H9 (cell line): Measurements from ENCODE around the gene HBA1. TPM values are rescaled to one million over a fixed set of nuclear protein-coding genes. Genes with fewer than 3 reads are reported as not detected.
"Not testable (repeated sequence)": the region's sequence is repeated elsewhere in the genome, so short reads cannot be mapped to it uniquely, and the experiment has no call there.

ENCODE experiments used
- DNase-seq: peaks from one replicate; pipeline ENCODE4 v3.0.0-alpha.2; 2017
- H2AFZ ChIP-seq: one replicate; pipeline ENCODE4 v1.6.1; 2013; ENCODE audit warnings: mild to moderate bottlenecking, low read length, control low read depth, moderate library complexity
- H2AK5ac ChIP-seq: 2 replicates; pipeline ENCODE4 v1.6.1; 2013; ENCODE audit warnings: low read length, control low read depth, mixed read lengths; ENCODE audit not compliant: insufficient read length
- H2BK120ac ChIP-seq: one replicate; pipeline ENCODE4 v1.6.1; 2013; ENCODE audit warnings: low read depth, mild to moderate bottlenecking, low read length, control low read depth, inconsistent platforms; ENCODE audit not compliant: poor library complexity, severe bottlenecking
- H2BK12ac ChIP-seq: 2 replicates; pipeline ENCODE4 v1.6.1; 2013; ENCODE audit warnings: low read length, control low read depth, mixed read lengths, low read depth; ENCODE audit not compliant: insufficient read length
- H2BK15ac ChIP-seq: 2 replicates; pipeline ENCODE4 v1.6.1; 2013; ENCODE audit warnings: low read depth, low read length, control low read depth
- H2BK20ac ChIP-seq: one replicate; pipeline ENCODE4 v1.6.1; 2013; ENCODE audit warnings: low read depth, mild to moderate bottlenecking, low read length, control low read depth, inconsistent platforms; ENCODE audit not compliant: poor library complexity, severe bottlenecking
- H2BK5ac ChIP-seq: 2 replicates; pipeline ENCODE4 v1.6.1; 2013; ENCODE audit warnings: low read length, control low read depth, mixed read lengths; ENCODE audit not compliant: insufficient read length
- H3K14ac ChIP-seq: 2 replicates; pipeline ENCODE4 v1.6.1; 2013; ENCODE audit warnings: low read length, control low read depth; ENCODE audit not compliant: insufficient read depth
- H3K18ac ChIP-seq: 2 replicates; pipeline ENCODE4 v1.6.1; 2013; ENCODE audit warnings: low read depth, mild to moderate bottlenecking, mixed read lengths, low read length, control low read depth; ENCODE audit not compliant: insufficient read length
- H3K23ac ChIP-seq: 2 replicates; pipeline ENCODE4 v1.6.1; 2013; ENCODE audit warnings: low read length, control low read depth, mixed read lengths, low read depth; ENCODE audit not compliant: insufficient read length
- H3K23me2 ChIP-seq: 2 replicates; pipeline ENCODE4 v1.6.1; 2013; ENCODE audit warnings: low read depth, mild to moderate bottlenecking, mixed read lengths, low read length, control low read depth; ENCODE audit not compliant: insufficient read length, poor library complexity, severe bottlenecking
- H3K27ac ChIP-seq: 2 replicates; pipeline ENCODE4 v1.5.1; 2013; ENCODE audit warnings: low read length, control low read depth, mixed read lengths, low read depth; ENCODE audit not compliant: insufficient read length
- H3K27me3 ChIP-seq: 2 replicates; pipeline ENCODE4 v1.6.1; 2013; ENCODE audit warnings: low read length, control low read depth, inconsistent platforms; ENCODE audit not compliant: insufficient read depth
- H3K4ac ChIP-seq: 2 replicates; pipeline ENCODE4 v1.6.1; 2013; ENCODE audit warnings: low read depth, mild to moderate bottlenecking, control low read depth, inconsistent platforms, low read length, moderate library complexity
- H3K4me1 ChIP-seq: 2 replicates; pipeline ENCODE4 v1.6.1; 2013; ENCODE audit warnings: low read length, control low read depth, inconsistent platforms; ENCODE audit not compliant: insufficient read depth
- H3K4me2 ChIP-seq: 2 replicates; pipeline ENCODE4 v1.6.1; 2013; ENCODE audit warnings: low read length, control low read depth, mixed read lengths; ENCODE audit not compliant: insufficient read length, insufficient read depth
- H3K56ac ChIP-seq: 2 replicates; pipeline ENCODE4 v1.6.1; 2013; ENCODE audit warnings: low read depth, mild to moderate bottlenecking, mixed read lengths, low read length, control low read depth; ENCODE audit not compliant: insufficient read length
- H3K79me1 ChIP-seq: 2 replicates; pipeline ENCODE4 v1.6.1; 2013; ENCODE audit warnings: low read depth, mild to moderate bottlenecking, moderate library complexity, low read length, control low read depth, inconsistent platforms; ENCODE audit not compliant: insufficient read depth, poor library complexity, severe bottlenecking
- H3K79me2 ChIP-seq: 2 replicates; pipeline ENCODE4 v1.6.1; 2013; ENCODE audit warnings: low read length, control low read depth, inconsistent platforms; ENCODE audit not compliant: insufficient read depth
- H3K9ac ChIP-seq: 2 replicates; pipeline ENCODE4 v1.6.1; 2013; ENCODE audit warnings: low read length, control low read depth, mixed read lengths; ENCODE audit not compliant: insufficient read length; ENCODE audit errors: extremely low read depth
- H3K9me3 ChIP-seq: one replicate; pipeline ENCODE4 v1.6.1; 2013; ENCODE audit warnings: low read depth, low read length, inconsistent platforms; ENCODE audit not compliant: control insufficient read depth
- H3T11ph ChIP-seq: one replicate; pipeline ENCODE4 v1.6.1; 2013; ENCODE audit warnings: mild to moderate bottlenecking, low read length, control low read depth, inconsistent platforms
- H4K20me1 ChIP-seq: one replicate; pipeline ENCODE4 v1.6.1; 2013; ENCODE audit not compliant: control insufficient read depth, insufficient read length, insufficient read depth
- H4K5ac ChIP-seq: 2 replicates; pipeline ENCODE4 v1.6.1; 2013; ENCODE audit warnings: low read depth, mild to moderate bottlenecking, mixed read lengths, low read length, control low read depth; ENCODE audit not compliant: insufficient read length
- H4K8ac ChIP-seq: replicated peaks from 2 replicates; pipeline ENCODE4 v1.6.1; 2013; ENCODE audit warnings: low read length, control low read depth, mixed read lengths, low read depth; ENCODE audit not compliant: insufficient read length
- H4K91ac ChIP-seq: 2 replicates; pipeline ENCODE4 v1.6.1; 2013; ENCODE audit warnings: low read depth, mild to moderate bottlenecking, moderate library complexity, mixed read lengths, low read length, control low read depth; ENCODE audit not compliant: insufficient read length
- H3K27ac Mint-ChIP-seq, 3 experiments: 2 replicates in 2 of 3; 3 replicates in 1 of 3; pipeline ENCODE4 v1.8.0; 2020 to 2021; ENCODE audit warnings: mixed read lengths in 3 of 3, mild to moderate bottlenecking in 1 of 3, moderate library complexity in 1 of 3
- H3K27me3 Mint-ChIP-seq: 2 replicates; pipeline ENCODE4 v1.8.0; 2021; ENCODE audit warnings: low read depth, mild to moderate bottlenecking, moderate library complexity, mixed read lengths
- H3K36me3 Mint-ChIP-seq, 3 experiments: 2 replicates in 2 of 3; 3 replicates in 1 of 3; pipeline ENCODE4 v1.8.0; 2020 to 2021; ENCODE audit warnings: low read depth in 3 of 3, mixed read lengths in 3 of 3; ENCODE audit not compliant: insufficient read depth in 1 of 3
- H3K4me1 Mint-ChIP-seq, 2 experiments: 2 replicates each; pipeline ENCODE4 v1.8.0; 2020; ENCODE audit warnings: mixed read lengths in 2 of 2
- H3K4me3 Mint-ChIP-seq, 2 experiments: 2 replicates in 1 of 2; 3 replicates in 1 of 2; pipeline ENCODE4 v1.8.0; 2020 to 2021; ENCODE audit warnings: mild to moderate bottlenecking in 2 of 2, mixed read lengths in 2 of 2, moderate library complexity in 1 of 2
- H3K9me3 Mint-ChIP-seq, 2 experiments: 2 replicates in 1 of 2; 3 replicates in 1 of 2; pipeline ENCODE4 v1.8.0; 2020; ENCODE audit warnings: mild to moderate bottlenecking in 2 of 2, mixed read lengths in 2 of 2, moderate library complexity in 1 of 2
- CTCF ChIP-seq: fragments of 200-600 bp; sonication (generic); conservative IDR thresholded peaks from 3 replicates; pipeline ENCODE4 v1.8.0; 2021; ENCODE audit warnings: antibody characterized with exemption, mild to moderate bottlenecking
- WGBS: extraction: QIAGEN DNeasy Blood & Tissue Kit; methylation state at CpG from one replicate; pipeline ENCODE4 v1.1.7; 2013; ENCODE audit warnings: missing lambda C conversion rate, low lambda C conversion rate, mixed read lengths; ENCODE audit not compliant: insufficient read length; ENCODE audit errors: extremely low coverage; 5-methylcytosine and 5-hydroxymethylcytosine counted together
- total RNA-seq: library from RNA; stranded (reverse); gene quantifications from 2 replicates; pipeline ENCODE4 v1.2.1, GENCODE V29; 2021

HBA1 gene
- total RNA-seq, 1 experiment from 2014 or later: 7.2 TPM

GRCh38 chr16:175011-175949, 1.2 kb upstream of the HBA1 start:
- Histone ChIP-seq H3K79me1 (no peaks in the 10 kb centered on the region), H3K9me3 (no peaks in the 10 kb centered on the region), H3K27ac (no peak overlapping the region), H3K79me2 (no peaks in the 10 kb centered on the region), H3K9ac (no peak overlapping the region), H3K4ac (no peak overlapping the region), H2BK12ac (no peak overlapping the region), H2BK120ac (no peak overlapping the region), H3T11ph (no peak overlapping the region), H3K18ac (no peak overlapping the region), H3K56ac (no peak overlapping the region), H2AK5ac (no peak overlapping the region), H3K23ac (no peak overlapping the region), H2BK15ac (no peak overlapping the region), H4K20me1 (no peaks in the 10 kb centered on the region), H3K14ac (no peak overlapping the region; the same call in 1 of the 2 replicates), H3K4me1 (no peaks in the 10 kb centered on the region; the same call in 1 of the 2 replicates), H2BK5ac (no peak overlapping the region), H3K4me2 (no peak overlapping the region), H2AFZ (no peak overlapping the region), H3K27me3 (peaks cover 58% of the 10 kb centered on the region), H4K91ac (no peak overlapping the region), H4K5ac (no peak overlapping the region), H2BK20ac (no peak overlapping the region), H4K8ac (no peak overlapping the region), H3K23me2 (no peaks in the 10 kb centered on the region)
- no peak for DNase-seq
- peaks cover 4 to 10% of the 10 kb centered on the region in 2 experiments; a peak in 2 of 5 replicates for H3K9me3 Mint-ChIP-seq
- WGBS: no CpG with 5 or more reads among the region's 8 CpGs
- H3K27me3 Mint-ChIP-seq: peaks cover 82% of the 10 kb centered on the region
- H3K27ac Mint-ChIP-seq: peak overlapping the region in 1 of 3 experiments; percentile 83; a peak in 1 of 7 replicates
- H3K36me3 Mint-ChIP-seq: no peaks in the 10 kb centered on the region; a peak in 2 of 7 replicates
- TF ChIP-seq CTCF: no peak
- peak overlapping the region in 1 of 2 experiments; percentile 56; a peak in 2 of 5 replicates for H3K4me3 Mint-ChIP-seq
- peaks cover 18 to 24% of the 10 kb centered on the region in 2 experiments for H3K4me1 Mint-ChIP-seq

- not testable (repeated sequence) for H3K4me2 ChIP-seq, H3K18ac ChIP-seq, H4K5ac ChIP-seq, H2AK5ac ChIP-seq, H2BK120ac ChIP-seq, H3K36me3 Mint-ChIP-seq, H2AFZ ChIP-seq, DNase-seq, H4K20me1 ChIP-seq, H4K8ac ChIP-seq, H3K27ac Mint-ChIP-seq, H2BK12ac ChIP-seq, H3K9me3 Mint-ChIP-seq, H3T11ph ChIP-seq, H3K4me1 ChIP-seq, H2BK15ac ChIP-seq, H2BK5ac ChIP-seq, H4K91ac ChIP-seq, H3K4ac ChIP-seq, H3K56ac ChIP-seq, H3K9me3 ChIP-seq, H3K27ac ChIP-seq, H3K23ac ChIP-seq, H3K14ac ChIP-seq, H2BK20ac ChIP-seq, H3K23me2 ChIP-seq, H3K79me2 ChIP-seq, H3K9ac ChIP-seq, H3K79me1 ChIP-seq
- Mint-ChIP-seq H3K4me3 (peak overlapping the region; percentile 48 to 67; a peak in 4 of 5 replicates), H3K27me3 (peaks cover 77% of the 10 kb centered on the region), H3K4me1 (peaks cover 15 to 20% of the 10 kb centered on the region in 2 experiments)
- peaks cover 55% of the 10 kb centered on the region for H3K27me3 ChIP-seq
- no CpG with 5 or more reads among the region's 39 CpGs for WGBS
These were observed 474 bp upstream of the HBA1 start for GRCh38 chr16:176006-176405.
